WERI-Rb-1 (cell line): ENCODE data around the gene KRT1.

Source experiments
- DNase-seq: peaks from one replicate; pipeline ENCODE4 v3.0.0-alpha.2; 2020
- H3K27ac ChIP-seq: fragments of 250-450 bp; sonication (Bioruptor Pico); 2 replicates; pipeline ENCODE4 v1.5.1; 2020; ENCODE audit warnings: mild to moderate bottlenecking, moderate library complexity
- H3K27me3 ChIP-seq: fragments of 250-450 bp; sonication (Bioruptor Pico); 2 replicates; pipeline ENCODE4 v1.5.1; 2021; ENCODE audit warnings: mild to moderate bottlenecking, low read depth, moderate library complexity; ENCODE audit not compliant: insufficient read depth, severe bottlenecking
- H3K36me3 ChIP-seq: fragments of 250-450 bp; sonication (Bioruptor Pico); 2 replicates; pipeline ENCODE4 v1.5.1; 2020; ENCODE audit warnings: mild to moderate bottlenecking, moderate library complexity
- H3K4me3 ChIP-seq: 2 replicates; pipeline ENCODE4 v1.5.1; 2011; ENCODE audit warnings: low read depth, mild to moderate bottlenecking, control low read depth, low read length
- H3K9me3 ChIP-seq: fragments of 250-450 bp; sonication (Bioruptor Pico); 2 replicates; pipeline ENCODE4 v1.5.1; 2021; ENCODE audit warnings: mild to moderate bottlenecking, moderate library complexity; ENCODE audit not compliant: severe bottlenecking
- CTCF ChIP-seq: IDR thresholded peaks from 2 replicates; pipeline ENCODE4 v1.5.1; 2011; ENCODE audit warnings: low read depth, mild to moderate bottlenecking, control low read depth, inconsistent platforms, low read length

The KRT1 gene

DNA sequence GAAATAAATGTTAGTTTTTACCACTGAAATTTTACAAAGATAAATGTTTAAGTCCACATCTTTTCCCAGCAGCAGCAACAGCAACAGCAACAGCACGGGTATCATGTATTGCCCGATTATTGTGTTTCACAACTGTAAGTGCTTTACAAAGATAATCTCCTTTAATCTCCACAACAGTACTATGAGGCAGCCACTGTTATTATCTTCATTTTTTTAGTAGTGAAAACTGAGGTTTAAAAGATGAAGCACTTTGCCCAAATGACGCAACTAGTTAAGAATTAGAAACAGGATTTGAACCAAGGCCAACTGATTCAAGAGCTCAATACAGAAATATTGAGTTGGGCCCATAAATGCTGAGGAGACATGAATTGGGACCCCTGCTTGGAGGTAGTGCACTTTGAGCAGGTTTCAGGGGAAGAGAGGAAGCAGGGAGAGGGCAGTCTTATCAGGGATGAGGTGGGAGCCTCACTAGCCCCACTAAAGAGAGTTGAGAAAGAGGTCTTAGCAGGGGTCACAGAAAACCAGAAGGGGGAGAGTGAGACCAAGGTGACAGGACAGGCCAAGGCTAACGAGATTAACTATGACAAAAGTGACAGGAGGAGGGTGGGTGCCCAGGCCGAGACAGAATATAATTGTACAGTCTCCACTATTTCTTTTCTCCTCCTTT, 43.5 kb downstream of the KRT1 start:
- H3K36me3 ChIP-seq = no peaks in the 10 kb centered on the region
- H3K4me3 ChIP-seq = no peak overlapping the region
- H3K27me3 ChIP-seq = peaks cover 79% of the 10 kb centered on the region
- no peaks in the 10 kb centered on the region for H3K9me3 ChIP-seq
- H3K27ac ChIP-seq = no peak overlapping the region
- no peak for DNase-seq
- TF ChIP-seq CTCF = no peak

GRCh38 chr12:52636189-52636588, 44.0 kb downstream of the KRT1 start:
- no peak for DNase-seq
- TF ChIP-seq CTCF = no peak
- no peak overlapping the region for H3K4me3 ChIP-seq

GRCh38 chr12:52634266-52635056, 45.7 kb downstream of the KRT1 start:
- Histone ChIP-seq H3K27me3 (peaks cover 78% of the 10 kb centered on the region), H3K27ac (no peak overlapping the region), H3K9me3 (no peaks in the 10 kb centered on the region), H3K4me3 (no peak overlapping the region), H3K36me3 (no peaks in the 10 kb centered on the region)
- DNase-seq = no peak
- no peak for TF ChIP-seq CTCF

More at GRCh38 chr12:52636189-52636588, 44.0 kb downstream of the KRT1 start:
- peaks cover 79% of the 10 kb centered on the region for H3K27me3 ChIP-seq
- H3K9me3 ChIP-seq = no peaks in the 10 kb centered on the region
- no peak overlapping the region for H3K27ac ChIP-seq
- H3K36me3 ChIP-seq = no peaks in the 10 kb centered on the region

DNA sequence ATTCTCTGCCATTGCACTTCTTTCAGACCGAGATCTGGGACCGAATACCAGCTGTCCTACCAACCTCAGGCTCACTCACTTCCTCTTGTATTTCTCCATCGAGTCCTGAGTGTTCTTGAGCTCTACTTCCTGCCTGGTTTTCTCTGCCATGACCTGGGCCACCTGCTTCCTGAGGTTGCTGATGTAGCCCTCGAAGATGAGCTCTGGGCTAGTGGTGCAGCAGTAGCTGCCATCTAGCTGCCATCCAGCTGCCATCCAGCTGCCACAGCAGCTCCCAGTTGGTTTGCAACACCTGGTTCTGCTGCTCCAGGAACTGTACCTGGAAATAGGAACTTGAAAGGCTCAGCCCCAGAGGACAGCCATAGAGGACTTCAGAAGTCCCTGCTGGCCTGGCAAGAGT, 46.8 kb downstream of the KRT1 start:
- Histone ChIP-seq H3K4me3 (no peak overlapping the region), H3K27me3 (peaks cover 78% of the 10 kb centered on the region), H3K27ac (no peak overlapping the region), H3K36me3 (no peaks in the 10 kb centered on the region), H3K9me3 (no peaks in the 10 kb centered on the region)
- no peak for TF ChIP-seq CTCF
- DNase-seq = no peak

- H3K4me3 ChIP-seq = no peak overlapping the region
- DNase-seq = no peak
- no peaks in the 10 kb centered on the region for H3K36me3 ChIP-seq
- peaks cover 80% of the 10 kb centered on the region for H3K27me3 ChIP-seq
- no peak for TF ChIP-seq CTCF
- no peak overlapping the region for H3K27ac ChIP-seq
- H3K9me3 ChIP-seq = no peaks in the 10 kb centered on the region
Observed at GRCh38 chr12:52632656-52633055, 47.6 kb downstream of the KRT1 start.
